Nucleus accumbens (tissue), 56 donors: ENCODE results near the gene LLGL2.
A peak's percentile ranks its signal among the peaks of the same experiment; 100 is the strongest.

Source experiments
- DNase-seq, 56 donors: peaks; one replicate each; lab custom pipeline; 2025; lab: John Stamatoyannopoulos, UW

The LLGL2 gene

DNA sequence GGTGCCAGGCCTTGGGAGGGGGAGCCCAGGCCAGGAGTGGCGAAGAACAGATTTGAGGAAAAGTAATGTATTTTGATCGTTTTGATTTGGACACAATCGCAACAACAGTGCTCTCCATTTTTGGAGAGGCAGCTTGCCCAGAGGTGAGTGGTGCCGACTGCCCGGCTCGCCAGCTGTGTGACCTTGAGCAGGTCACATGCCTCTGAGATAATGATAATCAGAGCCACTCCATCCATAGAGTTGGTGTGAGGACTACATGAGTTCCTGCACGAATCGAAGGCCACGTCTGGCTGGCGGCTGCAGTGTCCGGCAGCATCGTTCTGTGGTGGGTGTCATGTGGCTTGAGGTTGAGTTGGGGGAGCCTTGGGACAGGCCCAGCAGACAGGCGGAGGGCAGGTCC lies 20.7 kb downstream of the LLGL2 start:
- no peak for DNase-seq

DNA sequence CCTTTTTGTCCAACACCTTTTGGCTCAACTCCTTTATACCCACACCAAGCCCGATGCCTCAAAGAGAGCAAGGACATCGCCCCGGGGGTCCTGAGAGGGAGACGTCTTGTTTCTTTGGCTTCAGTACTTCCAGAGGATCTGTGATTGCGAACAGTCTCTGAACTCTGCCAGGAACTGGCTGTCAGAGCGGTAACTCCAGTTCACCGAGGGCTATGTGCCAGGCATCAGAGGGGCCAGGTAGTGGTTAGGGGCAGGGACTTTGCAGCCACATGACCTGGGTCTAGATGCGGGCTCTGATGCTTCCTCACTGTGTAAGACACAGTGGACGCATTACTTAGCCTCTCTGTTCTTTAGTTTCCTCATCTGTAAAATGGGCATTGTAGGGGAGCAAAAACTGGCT lies 21.6 kb downstream of the LLGL2 start:
- DNase-seq, result no peak

DNA sequence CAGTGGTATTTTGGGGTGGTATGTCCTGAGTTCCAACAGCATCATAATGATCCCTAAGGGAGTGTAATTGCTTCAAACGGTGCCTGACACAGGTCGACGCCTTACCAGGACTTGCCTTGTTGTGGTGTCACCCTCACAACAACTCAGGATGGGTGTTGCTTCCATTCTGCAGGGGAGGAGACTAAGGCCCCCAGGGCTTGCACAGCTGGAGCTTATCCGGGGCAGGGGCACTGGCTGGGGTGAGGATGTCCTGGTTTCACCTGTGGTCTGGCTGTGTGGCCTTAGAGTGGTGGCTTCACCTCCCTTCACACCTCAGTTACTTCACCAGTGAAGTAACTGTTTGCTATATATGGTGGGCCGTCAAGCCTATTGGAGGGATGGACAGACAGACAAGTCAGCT lies 23.3 kb downstream of the LLGL2 start:
- no peak for DNase-seq

DNA sequence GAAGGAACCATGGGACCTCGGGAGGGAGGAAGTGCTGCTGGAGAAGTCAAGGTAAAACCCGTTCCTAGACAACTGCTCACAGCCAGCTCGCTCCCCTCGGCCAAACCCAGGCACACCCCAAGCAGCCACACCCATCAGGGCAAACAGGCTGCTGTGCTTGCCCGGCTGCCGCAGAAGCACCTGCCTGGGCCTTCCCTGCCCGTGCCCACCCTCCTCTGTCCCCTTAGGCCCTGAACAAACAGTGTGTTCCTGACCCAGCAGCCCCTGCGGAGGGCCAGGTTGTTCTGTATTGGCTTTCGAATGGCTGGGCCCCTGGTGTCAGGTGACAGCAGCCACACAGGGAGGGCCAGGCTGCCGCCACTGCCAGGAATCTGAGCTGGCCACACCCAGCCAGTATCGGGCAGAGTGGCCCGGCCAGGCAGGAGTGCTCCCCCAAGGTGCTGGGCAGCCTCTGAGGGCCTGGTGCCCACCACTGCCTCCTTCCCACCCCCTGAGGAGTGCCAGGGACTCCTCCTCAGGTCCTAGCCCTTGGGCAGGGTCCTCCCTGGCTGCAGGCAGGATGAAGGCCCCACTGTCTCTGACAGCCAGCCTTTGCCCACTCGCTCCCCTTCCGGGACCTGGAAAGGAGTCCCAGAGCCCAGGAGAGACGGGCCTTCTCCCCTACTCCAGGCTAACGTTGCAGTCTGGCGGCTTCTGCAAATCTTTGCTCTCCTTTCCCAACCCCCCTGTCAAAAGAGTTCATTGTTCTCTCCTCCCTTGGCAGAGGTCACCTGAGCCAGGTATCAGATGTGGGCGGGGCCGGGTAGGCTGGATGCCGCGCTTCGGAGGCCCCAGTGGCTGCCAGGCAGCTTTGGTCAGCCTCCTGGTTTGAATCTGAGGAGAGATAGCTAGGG lies 24.0 kb downstream of the LLGL2 start:
- DNase-seq, result no peak

DNA sequence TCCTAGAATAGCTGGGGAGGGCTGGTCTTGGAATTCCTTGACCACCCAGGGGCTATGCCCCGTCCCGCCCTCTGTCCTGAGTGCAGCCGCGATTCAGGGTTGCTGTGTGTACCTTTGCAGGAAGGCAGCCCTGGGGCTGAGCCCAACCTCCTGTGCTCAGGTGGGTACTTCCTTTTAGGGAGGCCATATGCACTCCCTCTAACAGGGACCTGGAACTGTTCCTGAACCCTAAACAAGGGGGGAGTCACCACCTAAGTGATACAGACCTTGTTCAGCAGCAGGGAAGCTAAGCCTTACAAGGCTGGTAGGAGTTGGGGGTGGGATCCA lies 24.6 kb downstream of the LLGL2 start:
- DNase-seq, result no peak

DNA sequence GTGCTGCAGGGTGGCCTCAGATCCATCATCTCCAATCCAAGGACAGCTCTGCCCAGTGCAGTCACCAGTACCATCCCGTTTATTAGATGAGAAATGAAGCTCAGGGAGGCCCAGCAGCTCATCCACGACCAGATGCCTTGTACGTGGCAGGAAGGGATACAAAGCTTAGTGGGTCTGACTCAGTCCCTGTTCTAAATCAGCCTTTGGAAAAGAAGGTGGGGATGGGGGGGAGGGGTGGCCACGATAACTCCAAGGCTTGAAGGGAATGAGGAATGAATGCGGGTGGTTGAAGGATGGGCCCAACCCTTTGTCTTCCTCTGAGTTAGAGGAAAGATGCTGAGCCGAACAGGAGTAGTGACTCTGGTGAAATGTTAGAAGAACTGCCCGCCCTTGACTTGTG lies 25.8 kb downstream of the LLGL2 start:
- DNase-seq, result no peak

DNA sequence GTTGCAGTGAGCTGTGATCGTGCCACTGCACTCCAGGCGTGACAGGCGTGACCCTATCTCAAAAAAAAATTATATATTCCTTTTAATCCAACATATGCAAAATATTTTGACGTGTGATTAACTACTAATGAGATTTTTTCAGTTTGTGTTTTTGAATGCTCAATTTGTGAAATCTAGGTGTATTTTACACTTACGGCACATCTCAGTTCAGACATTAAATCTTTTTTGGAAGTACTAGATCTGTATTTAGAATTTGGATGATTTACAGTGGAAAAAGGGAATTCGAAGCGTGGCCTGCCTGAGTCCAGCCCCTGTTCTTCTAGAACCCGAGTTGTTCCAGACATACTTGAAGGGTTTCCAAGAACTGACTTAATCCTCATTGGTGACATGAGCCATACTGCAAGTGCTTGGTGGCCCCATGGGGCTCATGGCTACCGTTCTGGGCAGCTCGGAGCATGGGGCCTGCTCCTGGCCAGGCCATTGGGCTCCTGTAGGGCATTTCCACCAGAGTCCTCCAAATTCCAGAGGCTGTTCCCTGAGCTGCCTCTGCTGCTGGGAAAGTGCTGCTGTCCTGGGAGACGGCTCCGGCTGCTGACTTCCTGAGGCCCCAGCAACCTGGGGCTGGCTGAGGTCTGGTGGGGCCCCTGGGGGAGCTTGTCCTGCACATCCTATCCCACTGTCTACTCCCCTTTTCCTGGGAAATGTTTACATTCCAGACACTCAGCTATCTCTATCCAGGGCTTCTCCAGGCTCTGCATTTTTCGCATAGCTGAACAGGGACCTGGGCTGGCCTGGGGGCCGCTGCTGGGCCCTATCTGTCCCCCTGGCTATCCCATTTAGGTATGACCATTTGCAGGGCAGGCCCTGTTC lies 27.2 kb downstream of the LLGL2 start:
- DNase-seq, result no peak

DNA sequence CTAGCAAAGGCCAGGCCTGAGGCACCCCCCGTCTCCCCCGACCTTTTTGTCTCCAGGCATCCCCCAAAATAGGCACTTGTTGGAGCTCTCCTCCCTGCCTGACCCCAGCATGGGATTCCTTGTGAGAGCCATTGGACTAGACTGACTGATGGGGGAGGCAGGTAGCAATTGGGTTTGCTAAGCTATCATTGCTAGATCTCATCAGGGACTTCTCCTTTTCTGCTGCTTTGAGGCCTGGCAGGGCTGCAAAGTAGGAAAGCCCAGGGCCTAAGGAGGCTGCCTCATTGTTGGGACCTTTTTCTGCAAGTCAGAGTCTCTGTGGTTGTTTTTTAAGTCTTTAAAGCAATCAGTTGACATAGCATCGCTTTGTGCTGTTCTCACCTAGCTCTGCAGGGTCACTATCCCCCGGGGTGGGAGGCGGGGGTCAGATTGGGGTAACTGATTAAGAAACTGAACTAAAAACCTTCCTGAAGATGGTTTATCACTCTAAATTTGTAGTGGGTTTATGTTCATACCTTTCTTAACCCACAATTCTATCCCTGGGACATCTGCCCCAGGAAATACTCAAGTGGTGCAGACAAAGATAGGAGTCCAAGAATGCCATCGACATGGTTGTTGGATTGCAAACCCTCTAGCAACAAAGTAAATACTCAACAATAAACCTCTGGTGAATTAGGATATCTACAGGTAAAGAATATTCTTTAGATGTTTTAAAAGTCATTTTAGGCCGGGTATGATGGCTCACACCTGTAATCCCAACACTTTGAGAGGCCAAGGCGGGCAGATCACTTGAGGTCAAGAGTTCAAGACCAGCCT lies 28.0 kb downstream of the LLGL2 start:
- DNase-seq, result no peak

DNA sequence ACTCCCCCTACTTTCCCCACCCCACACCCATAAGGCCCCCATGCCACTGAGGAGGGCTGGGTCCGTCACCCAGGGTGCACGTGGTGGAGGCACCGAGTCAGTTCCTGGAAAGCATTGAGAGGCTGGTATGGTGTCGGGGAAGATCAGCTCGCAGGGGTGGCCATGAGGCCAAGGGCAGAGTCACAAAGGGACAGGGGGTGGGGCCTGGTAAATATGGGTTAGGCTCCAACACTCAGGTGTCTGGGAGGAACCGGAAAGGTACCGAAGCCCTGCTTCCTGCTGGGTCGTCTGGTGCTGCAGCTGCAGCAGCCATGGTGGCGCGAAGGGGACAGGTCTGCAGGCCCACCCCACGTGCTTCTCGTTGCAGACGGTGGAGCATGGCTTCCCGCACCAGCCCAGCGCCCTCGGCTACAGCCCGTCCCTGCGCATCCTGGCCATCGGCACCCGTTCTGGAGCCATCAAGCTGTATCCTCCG lies 30.2 kb downstream of the LLGL2 start:
- no peak for DNase-seq

DNA sequence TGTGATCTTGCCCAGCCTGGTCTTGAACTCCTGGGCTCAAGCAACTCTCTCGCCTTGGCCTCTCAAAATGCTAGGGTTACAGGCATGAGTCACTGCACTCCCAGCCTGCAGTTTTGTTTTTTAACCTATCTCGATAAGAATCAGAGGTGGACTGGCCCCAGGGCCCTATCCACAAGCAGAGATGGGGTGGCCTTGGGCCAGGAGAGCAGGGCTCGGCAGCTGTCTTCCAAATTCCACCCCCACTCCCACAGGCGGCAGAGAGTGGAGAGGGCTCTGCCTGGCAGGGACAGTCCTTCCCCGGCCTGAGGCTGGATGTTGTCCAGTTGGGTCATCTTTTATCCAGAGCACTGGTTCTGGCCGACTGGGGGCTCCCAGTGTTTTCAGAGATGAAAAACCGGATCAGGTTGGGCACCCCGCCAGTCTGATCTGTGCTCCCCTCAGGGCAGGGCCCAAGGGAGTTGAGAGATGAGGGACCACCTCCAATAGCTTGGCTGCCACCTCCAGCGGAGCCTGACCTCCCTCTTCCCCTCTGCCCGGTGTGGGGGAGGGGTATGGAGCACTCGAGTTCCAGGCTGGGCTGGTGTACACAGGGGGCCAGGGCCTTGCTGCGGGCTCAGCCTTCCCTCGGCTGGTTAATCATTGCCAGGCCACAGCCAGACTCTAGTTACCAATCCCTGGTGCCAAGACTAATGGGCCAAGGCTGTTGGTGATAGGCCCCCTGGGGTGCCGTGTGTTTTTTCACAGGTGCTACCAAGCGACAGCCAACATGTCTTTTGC lies 31.8 kb downstream of the LLGL2 start:
- DNase-seq, result peak in 52 of 56 donors; percentile 22 to 89 (median 68)

DNA sequence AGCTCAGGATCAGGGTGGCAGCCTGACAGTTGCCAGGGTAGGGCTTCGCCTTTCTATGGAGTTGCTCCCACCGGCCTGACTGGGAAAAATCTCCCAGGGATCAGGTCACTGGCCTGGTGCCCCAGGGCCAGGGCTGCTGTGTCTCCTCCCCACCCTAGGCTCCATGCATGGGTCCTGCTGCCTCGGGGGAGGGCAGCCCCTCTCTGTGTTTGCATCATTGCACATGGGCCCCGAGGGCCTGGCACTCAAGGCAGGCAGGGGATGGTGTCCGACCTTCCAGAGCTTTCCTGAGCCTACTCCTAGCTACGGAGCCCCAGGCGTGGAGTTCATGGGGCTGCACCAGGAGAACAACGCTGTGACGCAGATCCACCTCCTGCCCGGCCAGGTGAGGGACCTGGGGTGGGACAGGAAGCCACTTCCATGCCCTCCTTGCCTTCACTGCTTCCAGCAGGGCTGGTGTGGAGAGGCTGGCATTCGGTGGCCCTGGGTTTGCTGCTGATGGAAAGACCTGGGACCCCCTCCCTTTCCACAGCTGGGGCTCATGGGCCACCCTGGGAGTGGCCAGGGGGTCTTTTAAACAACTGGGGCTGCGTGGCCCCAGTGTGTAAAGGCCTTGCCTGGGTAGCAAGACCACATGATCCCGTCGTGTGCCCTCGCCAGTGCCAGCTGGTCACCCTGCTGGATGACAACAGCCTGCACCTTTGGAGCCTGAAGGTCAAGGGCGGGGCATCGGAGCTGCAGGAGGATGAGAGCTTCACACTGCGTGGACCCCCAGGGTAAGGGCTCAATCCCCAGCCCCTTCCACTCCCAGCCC lies 32.6 kb downstream of the LLGL2 start:
- peak in 6 of 56 donors; percentile 33 to 53 (median 40) for DNase-seq

DNA sequence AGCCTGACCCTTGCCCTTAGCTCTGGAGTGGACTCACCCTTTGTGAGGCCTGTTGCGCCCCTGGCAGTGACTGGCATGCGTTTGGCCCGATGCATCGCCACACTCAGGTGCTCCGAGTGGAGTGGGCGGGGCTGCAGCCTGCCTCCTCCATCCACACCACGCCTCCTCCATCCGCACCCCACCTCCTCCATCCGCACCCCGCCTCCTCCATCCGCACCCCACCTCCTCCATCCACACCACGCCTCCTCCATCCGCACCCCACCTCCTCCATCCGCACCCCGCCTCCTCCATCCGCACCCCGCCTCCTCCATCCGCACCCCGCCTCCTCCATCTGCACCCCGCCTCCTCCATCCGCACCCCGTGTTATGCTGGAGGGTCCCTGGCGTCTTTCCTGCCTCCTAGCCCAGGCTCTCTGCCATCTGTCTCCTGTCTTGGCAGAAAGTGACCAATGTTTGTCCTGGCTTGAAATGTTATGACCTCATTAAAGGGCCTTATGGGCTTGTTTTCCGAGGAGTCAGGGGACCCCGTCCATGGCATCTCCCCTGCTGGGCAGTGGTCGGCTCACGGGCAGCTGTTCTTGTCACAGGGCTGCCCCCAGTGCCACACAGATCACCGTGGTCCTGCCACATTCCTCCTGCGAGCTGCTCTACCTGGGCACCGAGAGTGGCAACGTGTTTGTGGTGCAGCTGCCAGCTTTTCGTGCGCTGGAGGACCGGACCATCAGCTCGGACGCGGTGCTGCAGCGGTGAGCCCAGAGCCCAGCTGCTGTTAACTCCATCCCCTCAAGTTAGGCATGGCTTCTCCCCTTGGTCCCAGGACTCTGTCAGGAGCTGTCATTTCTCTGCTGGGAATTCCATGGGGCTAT lies 33.4 kb downstream of the LLGL2 start:
- no peak for DNase-seq

DNA sequence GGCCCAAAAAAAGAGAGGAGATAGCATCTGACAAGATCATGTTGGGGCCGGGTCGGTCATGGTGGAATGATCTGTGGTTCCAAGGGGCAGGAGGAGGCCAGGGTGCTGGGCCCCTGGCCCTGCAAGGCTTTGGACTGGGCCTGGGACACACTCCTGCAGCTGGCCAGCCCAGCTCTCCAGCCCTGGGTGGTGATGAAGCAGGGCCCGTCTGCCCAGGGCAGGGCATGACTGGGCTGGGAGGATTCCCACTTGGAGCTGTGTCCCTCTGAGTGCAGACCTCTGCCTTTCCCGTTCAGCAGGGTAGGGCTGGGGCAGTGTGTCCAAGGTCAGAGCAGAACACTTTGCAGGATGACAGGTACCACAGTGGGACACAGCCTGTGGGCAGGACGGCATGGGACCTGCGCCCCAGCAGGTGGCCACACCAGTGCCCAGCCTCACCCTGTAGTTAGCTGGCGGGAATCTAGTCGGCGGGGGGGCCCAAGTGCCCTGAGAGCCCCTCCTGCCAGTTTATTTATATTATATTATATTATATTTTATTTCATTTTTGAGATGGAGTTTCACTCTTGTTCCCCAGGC lies 34.5 kb downstream of the LLGL2 start:
- no peak for DNase-seq

DNA sequence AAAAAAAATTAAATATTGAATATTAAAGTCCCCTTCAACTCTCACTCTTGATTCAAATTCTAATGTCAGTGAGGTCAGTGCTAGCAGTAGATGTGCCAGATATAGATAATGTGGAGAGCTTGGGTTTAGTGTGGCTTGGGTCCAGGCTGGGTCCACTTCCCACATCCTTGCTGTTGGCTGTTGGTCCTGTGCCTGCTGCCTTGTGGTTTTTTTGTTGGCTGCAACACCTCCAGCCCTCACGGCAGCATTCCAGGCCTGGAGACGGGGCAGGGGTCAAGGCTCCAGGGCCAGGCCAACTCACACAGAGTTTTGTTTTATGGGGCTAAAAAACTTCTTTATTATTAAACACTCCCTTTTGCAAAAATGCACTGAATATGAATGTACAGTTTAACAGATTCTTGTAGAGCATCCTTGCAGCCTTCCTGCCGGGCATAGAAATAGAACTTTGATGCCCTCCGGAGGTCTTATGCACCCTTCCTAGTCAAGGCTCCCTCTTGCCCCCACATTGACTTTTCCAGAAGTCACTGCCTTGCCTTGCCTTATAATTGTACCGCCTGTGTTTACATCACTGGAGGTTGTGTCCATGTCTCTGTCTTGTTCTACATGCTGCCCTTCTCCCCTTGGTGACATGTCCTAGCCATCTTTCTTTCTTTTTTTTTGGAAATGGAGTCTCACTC lies 36.6 kb downstream of the LLGL2 start:
- no peak for DNase-seq

DNA sequence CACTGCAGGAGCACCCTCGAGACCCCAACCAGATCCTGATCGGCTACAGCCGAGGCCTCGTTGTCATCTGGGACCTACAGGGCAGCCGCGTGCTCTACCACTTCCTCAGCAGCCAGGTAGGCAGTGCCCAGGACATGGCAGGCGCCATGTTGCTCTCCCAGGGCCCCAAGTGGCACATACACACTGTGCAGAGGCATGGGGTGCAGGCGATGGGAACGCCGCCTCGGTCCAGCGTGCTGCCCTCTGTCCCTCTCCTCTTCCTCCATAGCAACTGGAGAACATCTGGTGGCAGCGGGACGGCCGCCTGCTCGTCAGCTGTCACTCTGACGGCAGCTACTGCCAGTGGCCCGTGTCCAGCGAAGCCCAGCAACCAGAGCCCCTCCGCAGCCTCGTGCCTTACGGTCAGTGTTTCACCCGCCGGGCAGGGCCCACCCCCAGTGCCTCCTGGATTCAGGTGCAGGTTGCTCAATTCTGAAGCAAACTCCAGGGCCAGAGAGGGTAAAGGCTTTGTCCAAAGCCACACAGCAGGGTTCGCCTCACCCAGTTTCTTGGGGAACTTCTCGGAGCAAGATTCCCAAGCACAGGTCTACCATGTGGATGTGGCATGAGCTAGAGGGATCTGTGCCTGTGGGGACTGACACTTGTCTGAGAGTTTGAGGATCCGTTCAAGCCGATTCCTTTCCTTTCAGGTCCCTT lies 37.7 kb downstream of the LLGL2 start:
- DNase-seq, result no peak

DNA sequence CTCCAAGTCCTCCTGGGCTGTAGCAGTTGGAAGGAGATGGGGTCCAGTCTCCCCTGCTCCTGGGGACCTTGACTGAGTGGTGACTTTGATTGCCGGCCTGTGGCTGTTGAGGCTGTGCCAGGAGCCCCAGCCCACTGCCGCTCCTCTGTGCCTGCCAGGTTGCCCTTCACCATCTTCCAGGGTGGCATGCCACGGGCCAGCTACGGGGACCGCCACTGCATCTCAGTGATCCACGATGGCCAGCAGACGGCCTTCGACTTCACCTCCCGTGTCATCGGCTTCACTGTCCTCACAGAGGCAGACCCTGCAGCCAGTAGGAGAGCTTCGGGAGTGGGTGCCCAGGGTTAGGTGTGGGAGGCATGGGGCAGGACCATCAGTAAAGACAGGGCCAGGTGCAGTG lies 38.7 kb downstream of the LLGL2 start:
- DNase-seq, result no peak

DNA sequence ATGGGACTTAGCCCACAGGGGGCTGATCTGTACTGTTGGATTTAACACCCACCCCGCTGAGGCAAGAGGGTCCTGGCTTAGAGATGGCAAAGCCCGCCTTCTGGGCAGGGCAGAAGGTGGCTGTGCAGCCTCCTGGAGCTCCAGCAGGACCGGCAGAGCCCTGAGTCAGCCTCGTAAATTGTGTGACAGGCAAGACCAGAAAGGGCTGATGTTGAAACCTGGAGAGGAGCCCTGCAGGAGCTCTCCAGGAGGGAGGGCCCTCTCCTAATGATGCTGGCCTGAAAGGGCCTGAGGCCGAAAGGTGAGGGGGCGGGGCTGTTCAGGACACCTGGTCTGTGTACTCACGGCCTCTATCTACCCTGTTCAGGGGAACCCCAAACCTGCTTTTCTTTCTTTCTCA lies 39.6 kb downstream of the LLGL2 start:
- no peak for DNase-seq
